Measurements from ENCODE around the gene RALGAPA2. TPM values are rescaled to one million over a fixed set of nuclear protein-coding genes. Genes with fewer than 3 reads are reported as not detected.

Gene RALGAPA2
- polyA plus RNA-seq, 1 of the 3 experiments (the other 2 are of a cell fraction), result 1.0 TPM

GRCh38 chr20:20396794-20397193, 315.6 kb downstream of the RALGAPA2 start:
- no peaks in the 10 kb centered on the region for H3K4me1 ChIP-seq (ENCODE audit: control insufficient read depth in 1 of 2, insufficient read depth in 2 of 2, low read depth in 1 of 2, low read length in 1 of 2)
- H3K9me2 ChIP-seq, result no peaks in the 10 kb centered on the region
- no peak overlapping the region for H3K4me3 ChIP-seq (ENCODE audit: low read depth in 2 of 2, low read length in 1 of 2)
- H3F3A ChIP-seq (replicated peaks; ENCODE audit: insufficient read depth), result no peaks in the 10 kb centered on the region
- no peak overlapping the region for H3K27ac ChIP-seq (ENCODE audit: low read depth in 2 of 2, low read length in 1 of 2)
- H4K20me1 ChIP-seq (ENCODE audit: insufficient read depth), result no peaks in the 10 kb centered on the region
- no peaks in the 10 kb centered on the region for H3K79me2 ChIP-seq (ENCODE audit: insufficient read depth)
- ChIA-PET CTCF (interaction anchor here (1.0 to 1.5 kb wide), 2 partner anchors 29 to 197 kb away, joined by 4 to 5 read pairs; no protein-coding TSS in a partner anchor), POLR2A (no interaction called here)
- H3K36me3 ChIP-seq (replicated peaks in 1 of 2; ENCODE audit: control insufficient read depth in 1 of 2, insufficient read depth in 2 of 2, low read length in 1 of 2), result no peaks in the 10 kb centered on the region
- DNase-seq, result no peak
- H2AFZ ChIP-seq (ENCODE audit: low read depth), result no peak overlapping the region
- H3K27me3 ChIP-seq (ENCODE audit: insufficient read depth), result no peaks in the 10 kb centered on the region
- no peak for TF ChIP-seq EP300 (IDR thresholded peaks at IDR 0.05; ENCODE audit: borderline replicate concordance in 1 of 2, low read depth in 1 of 2, low read length in 1 of 2)
- no peak for TF ChIP-seq GABPA (IDR thresholded peaks at IDR 0.05; ENCODE audit: low read depth)
- no peak for TF ChIP-seq MEF2A (IDR thresholded peaks at IDR 0.05; ENCODE audit: borderline replicate concordance, low read depth)
- TF ChIP-seq CHD2 (IDR thresholded peaks at IDR 0.05; ENCODE audit: low read length, partially characterized antibody), result no peak
- no peak for TF ChIP-seq USF1 (IDR thresholded peaks at IDR 0.05; ENCODE audit: borderline replicate concordance, low read depth)
- no peak for TF ChIP-seq ZBTB33 (IDR thresholded peaks at IDR 0.05; ENCODE audit: borderline replicate concordance, low read depth)
- TF ChIP-seq CTCF (IDR thresholded peaks at IDR 0.05), result no peak
- TF ChIP-seq NFIC (IDR thresholded peaks at IDR 0.05; ENCODE audit: borderline replicate concordance), result no peak
- TF ChIP-seq ELF1 (IDR thresholded peaks at IDR 0.05), result no peak
- TF ChIP-seq USF2 (IDR thresholded peaks at IDR 0.05; ENCODE audit: borderline replicate concordance, low read depth, low read length), result no peak
- TF ChIP-seq YY1 (IDR thresholded peaks at IDR 0.05; ENCODE audit: low read depth), result no peak
- TF ChIP-seq REST (IDR thresholded peaks at IDR 0.05; ENCODE audit: low read depth, low read length), result no peak
- no peak for TF ChIP-seq PBX3 (IDR thresholded peaks at IDR 0.05)
- TF ChIP-seq POLR2AphosphoS5 (IDR thresholded peaks at IDR 0.05; ENCODE audit: low read depth, low read length), result no peak
- TF ChIP-seq TAF1 (IDR thresholded peaks at IDR 0.05; ENCODE audit: borderline replicate concordance, low read depth, low read length), result no peak
- no peak for TF ChIP-seq TEAD4 (IDR thresholded peaks at IDR 0.05; ENCODE audit: borderline replicate concordance, insufficient read depth)
- TF ChIP-seq GATA2 (CRISPR knock-in tag; IDR thresholded peaks at IDR 0.05), result no peak
- no peak for TF ChIP-seq MAX (IDR thresholded peaks at IDR 0.05; ENCODE audit: low read depth)
- TF ChIP-seq SMC3 (IDR thresholded peaks at IDR 0.05; ENCODE audit: low read depth, low read length), result no peak
- TF ChIP-seq SIN3A (IDR thresholded peaks at IDR 0.05; ENCODE audit: borderline replicate concordance, low read depth, low read length), result no peak
- no peak overlapping the region for H3K9ac ChIP-seq
- no peaks in the 10 kb centered on the region for H3K9me3 ChIP-seq
- 87% methylated on average over 3 of the region's 3 CpGs for WGBS (ENCODE audit: low lambda C conversion rate)
- H3K4me2 ChIP-seq, result no peak overlapping the region
